Measurements from ENCODE around the gene COA5.

Gene COA5, protein sequence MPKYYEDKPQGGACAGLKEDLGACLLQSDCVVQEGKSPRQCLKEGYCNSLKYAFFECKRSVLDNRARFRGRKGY

DNA sequence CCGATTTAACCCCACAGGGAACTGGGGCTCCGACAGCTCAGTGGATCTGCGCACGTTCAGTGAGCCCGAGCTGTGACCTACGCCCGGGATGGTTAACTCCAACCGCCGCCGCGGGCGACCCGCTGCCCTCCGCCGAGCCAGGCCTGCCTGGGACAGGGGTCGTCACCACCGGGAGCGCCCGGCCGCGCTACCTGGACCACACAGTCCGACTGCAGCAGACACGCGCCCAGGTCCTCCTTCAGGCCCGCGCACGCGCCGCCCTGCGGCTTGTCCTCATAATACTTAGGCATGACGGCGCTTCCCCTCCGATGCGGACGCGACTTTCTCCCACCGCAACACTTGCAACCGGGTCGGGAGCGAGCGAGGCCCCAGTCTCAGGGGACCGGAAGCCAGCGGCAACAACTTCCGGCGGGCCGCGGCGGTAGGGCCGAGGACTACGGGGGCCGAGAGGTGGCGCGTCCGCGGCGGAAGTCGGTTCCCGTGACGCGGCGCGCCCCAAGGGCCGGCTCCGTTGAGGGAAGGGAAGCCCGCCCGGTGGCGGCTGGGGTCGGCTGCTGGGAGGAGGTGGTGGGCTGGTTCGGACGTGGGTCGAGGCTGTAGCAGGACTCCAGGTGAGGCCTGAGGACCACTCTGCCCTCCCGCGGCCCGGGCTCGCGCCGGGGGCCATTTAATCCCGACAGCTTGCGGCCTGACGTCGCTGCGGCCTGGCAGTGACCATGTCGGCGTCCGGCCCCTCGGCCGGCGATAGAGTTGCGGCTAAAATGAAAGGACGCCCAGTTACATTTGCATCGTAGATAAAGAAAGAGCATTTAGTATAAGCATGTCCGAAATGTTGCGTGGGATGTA is at the start of gene COA5, which contains the start of gene UNC50:
Gene COA5 (minus strand): TSS at position 397 of the 846 bp plus-strand sequence. CDS start 107 bp downstream, at position 290.
Gene UNC50 (plus strand): TSS at position 474 of the 846 bp plus-strand sequence. CDS start 1,171 bp downstream, outside the sequence.
- peak; percentile 88 for DNase-seq (ENCODE audit: low spot score)

DNA sequence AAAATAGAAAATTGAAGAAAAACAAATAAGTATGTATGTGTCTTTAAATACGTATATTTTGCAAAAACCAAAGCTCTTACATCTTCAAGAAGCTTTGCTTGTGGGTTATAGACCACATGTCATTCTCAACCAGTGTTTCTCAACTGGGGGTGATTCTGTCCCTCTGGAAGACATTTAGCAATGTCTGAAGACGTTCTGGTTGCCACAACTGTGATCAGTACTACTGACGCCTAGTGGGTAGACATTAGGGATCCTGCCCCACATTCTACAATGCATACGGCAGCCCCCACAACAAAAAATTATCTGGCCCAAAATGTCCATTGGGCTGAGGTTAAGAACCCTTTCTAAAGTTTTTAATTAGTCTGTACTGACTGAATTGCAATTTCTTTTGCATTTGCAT is 48.5 kb upstream of the COA5 start:
- DNase-seq (ENCODE audit: low spot score) = no peak

DNA sequence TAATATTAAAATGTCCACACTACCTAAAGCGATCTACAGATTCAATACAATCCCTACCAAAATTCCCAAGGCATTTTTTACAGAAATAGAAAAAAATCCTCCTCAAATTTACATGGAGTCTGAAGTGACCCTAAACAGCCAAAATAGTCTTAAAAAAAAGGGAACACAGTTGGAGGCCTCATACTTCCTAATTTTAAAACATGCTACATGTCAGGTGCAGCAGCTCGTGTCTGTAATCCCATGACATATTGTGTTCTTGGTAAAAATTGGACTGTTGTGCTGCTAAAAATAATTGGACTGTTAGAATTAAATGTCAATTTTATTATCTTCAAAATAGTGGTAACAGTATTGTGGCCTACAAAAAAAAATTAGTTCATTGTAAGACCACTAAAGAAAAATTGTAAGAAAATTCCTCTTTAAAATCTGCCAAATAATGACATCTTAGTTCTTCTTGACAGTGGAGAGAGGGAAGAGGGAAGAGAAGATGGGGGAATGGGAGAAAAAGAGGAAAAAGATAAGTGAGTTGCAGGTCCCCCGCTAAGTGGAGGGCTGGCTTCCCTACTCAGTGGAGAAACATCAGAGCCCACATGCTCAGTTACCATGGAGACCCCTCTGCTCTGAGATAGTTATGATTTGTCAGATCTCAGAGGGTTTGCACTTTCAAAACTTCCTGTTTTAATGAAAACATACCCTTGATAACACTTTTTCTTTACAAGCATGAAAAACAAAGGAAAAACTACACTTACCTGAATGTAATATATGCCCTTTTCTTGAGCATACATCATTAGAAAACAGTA is 46.6 kb upstream of the COA5 start:
- no peak for DNase-seq (ENCODE audit: low spot score)

DNA sequence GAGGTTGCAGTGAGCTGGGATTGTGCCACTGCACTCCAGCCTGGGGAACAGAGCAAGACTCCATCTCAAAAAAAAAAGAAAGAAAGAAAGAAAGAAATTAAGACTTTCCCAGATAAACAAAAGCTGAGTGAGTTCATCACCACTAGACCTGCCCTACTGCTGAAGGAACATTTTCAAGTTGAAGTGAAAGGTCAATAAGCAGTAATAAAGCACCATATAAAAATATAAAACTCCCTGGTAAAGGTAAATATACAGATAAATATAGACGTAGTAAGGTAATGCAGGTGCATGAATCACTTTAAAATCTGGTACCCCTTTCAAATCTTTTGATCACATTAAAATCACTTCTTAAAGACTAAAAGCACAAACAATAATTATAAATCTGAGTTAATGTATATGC is 42.7 kb upstream of the COA5 start:
- DNase-seq (ENCODE audit: low spot score) = no peak

DNA sequence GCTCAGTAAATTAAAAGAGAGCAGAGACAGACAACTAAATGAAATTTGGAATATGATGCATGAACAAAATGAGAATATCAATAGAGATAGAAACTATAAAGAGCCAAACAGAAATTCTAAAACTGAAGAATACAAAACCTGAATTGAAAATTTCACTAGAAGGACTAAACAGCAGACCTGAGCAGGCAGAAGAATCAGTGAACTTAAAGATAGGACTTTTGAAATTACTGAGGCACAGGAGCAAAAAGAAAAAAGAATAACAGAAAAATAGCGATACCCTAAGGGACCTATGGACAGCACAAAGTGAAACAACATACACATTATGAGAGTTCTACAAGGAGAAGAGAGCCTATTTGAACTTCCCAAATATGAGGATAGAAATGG is 41.7 kb upstream of the COA5 start:
- DNase-seq (ENCODE audit: low spot score) = no peak

DNA sequence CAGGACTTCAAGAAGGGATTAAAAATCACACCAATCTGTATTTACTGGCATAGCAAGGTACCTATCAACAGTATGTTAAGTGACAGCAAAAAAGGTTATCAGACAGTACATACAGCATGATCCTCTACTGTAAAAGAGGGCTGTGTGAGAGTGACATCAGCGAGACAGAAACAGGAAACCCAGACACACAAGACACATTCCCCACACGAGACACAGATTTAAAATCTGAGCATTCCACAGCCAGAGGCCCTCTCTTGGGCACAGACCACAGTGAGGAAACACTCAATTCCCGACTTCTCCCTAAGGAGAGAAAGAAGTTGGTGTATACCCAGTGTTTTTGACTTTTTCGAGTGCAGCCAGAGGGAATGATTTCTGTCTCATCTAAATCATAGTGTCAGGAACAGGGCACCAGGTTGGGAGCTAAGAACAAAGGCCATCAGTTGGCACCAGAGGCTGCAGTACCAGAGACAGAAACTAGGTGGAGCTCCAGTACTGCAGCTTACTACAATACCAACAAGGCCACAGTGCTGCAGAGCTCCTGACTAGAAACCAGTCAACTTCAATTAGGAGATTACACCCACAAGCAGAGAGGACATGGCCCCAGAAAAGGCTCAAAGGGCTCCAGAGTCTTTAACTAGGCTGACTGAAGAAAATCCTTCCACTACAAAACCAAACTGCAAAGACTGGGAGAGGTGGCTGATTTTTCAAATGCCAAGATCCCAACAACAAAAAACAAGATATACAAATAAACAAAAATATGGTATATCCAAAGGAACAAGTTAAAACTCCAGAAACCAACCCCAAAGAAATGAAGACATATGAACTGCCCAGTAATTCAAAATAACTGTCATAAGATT is 41.1 kb upstream of the COA5 start:
- DNase-seq (ENCODE audit: low spot score) = peak; percentile 31

DNA sequence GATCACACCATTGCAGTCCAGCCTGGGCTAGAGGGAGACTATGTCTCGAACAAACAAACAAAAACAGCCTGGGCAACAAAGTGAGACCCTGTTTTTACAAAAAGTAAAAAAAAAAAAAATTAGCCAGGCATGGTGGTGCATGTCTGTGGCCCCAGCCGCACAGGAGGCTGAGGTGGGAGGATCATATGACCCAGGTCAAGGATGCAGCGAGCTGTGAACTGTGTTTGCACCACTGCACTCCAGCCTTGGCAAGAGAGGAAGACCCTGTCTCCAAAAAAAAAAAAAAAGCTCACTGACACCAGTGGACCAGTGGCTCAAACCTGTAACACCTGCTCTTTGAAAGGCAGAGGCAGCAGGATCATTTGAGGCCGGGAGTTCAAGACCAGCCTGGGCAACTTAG is 40.1 kb upstream of the COA5 start:
- DNase-seq (ENCODE audit: low spot score) = no peak

DNA sequence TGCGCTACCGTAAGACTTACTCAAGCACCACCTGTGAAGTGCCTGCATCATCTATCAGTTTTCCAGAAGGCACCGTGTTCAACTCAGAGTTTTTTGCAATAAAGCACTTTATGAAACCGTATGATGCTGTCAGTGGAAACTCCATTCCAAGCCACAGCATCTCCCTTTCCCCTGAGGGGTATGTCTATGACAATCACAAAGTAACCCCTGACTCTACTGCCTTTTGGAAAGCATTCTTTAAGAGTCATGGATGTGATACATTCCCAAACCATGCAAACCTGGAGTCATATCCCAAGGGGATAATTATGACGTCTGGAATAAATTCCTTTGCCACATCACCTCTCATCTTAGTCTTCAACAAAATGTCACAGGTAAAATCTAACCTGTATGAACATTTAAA is 39.3 kb upstream of the COA5 start:
- DNase-seq (ENCODE audit: low spot score) = no peak

DNA sequence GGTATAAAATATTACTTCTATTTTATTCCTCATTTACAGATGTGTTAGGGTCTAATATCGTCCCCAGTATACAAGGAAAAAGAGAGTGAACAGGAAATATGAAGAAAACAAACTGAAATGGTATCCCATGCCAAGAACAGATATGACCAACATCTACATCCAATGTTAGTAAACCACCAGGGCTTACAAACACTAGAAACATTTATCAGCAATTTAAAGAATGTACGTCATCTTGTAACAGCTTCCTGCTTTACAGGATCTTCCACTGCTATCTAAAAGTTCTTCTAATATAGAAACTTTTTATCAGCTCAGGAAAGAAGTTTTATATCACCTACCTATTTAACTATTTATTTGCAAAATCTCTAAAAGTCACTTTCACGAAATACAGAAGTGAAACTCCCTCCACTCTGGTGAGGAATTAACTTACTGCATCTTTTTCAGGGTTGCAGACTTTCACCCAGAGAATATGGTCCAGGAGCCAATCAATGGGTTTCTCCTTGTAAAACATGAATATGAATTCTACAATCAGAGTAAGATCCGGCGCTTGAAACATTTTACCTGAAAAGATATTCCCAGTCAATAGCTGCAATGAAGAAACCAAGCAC is 35.3 kb upstream of the COA5 start:
- DNase-seq (ENCODE audit: low spot score) = no peak

DNA sequence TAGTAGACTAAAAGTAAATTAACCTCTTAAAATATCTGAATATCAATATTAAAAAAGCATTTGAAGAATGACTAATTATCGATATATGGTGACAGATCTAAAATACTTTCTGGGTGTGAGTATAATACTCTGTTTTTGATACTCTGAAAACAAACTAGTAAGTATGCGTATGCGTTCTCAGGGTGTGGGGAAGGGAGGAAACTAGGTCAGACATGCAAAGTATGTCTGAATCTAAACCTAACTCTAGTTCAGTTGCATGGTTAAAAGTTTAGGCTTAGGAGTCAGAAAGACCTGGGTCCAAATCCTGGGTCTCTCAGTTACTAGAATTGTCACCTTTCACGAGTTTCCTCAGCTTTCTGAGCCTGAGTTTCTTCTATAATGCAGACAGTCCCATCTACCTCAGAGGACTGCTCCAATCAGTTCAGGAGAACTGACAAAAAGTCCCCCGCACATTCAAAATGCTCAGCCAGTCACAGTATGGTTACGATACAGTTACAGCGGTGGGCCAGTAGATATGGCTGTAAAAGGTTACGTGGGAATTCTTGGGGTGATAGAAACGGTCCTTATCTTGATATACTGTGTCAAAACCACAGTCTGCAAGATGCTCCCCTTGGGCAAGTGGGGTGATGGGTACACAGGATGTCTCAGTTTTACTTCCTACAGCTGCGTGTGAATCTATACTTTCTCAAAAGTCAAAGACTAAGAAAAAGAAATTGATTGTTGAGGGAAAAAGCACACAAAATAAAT is 29.3 kb upstream of the COA5 start:
- DNase-seq (ENCODE audit: low spot score) = no peak

DNA sequence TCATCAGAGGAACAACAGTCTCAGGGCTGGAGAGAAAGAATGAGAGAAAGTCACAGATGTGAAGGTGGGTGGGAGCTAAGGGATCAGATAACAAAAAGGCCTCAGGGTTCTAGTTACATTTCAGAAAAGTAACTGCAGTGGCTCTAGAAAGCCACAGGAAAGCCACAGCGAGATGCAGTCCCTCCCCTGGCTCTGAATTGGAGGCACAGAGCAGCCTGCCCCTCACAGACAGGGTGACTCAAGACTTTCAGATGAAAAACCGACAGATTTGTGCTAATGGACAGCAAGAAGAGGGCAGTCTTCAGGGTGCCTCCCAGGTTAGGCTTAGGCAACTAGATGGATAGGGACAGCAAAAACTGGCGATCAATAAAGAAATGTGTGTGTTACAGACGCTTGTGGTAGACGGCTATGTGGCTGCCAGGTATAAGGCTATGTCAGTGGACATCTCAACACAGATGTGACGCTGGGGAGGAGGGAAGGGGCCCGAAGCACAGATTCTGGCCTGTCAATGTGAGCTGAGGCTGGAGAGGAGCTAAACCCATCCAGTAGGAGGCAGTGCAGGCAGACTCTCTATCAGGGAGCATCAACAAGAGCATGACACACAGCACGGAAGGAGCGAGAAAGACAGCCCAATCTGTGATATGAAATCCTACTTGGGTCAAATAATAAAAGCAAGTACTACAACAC is 26.2 kb upstream of the COA5 start:
- DNase-seq (ENCODE audit: low spot score) = no peak

DNA sequence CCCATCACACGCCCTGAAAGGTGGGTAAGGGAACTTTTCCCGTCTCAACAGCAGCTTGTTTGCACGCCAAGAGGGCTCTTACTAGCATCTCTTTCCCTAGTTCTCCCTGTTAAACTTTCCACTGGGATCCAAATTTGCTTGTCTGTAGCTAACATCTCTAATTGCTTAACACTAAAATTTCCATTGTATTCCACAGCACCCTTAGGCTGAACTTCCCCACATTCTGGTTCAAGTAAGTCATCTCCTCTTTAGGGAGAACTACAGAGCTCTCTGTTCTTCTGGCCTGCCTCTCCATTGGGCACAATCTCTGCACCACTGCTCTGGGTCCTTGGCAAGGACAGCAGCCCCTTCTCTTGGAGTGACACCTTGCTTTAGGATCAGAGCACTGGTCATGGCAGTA is 24.0 kb upstream of the COA5 start:
- DNase-seq (ENCODE audit: low spot score) = no peak

DNA sequence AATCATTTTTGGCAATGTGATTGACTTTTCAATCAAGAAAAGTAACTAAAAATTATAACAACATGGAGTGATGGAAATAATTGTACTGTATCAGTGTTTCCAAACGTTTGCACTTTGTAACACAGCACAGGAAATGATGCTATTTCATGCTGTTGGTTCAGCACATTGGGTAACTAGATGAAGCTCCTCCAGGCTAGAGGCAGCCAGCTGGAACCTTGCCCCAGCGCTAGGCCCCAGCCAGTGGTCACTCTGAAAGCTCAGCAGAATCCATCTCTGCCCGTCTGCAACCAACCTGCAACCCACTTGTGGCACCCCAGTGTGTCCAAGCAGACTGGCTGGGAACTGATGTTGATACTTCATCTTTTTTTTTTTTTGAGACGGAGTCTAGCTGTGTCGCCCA is 15.3 kb upstream of the COA5 start:
- DNase-seq (ENCODE audit: low spot score) = no peak

DNA sequence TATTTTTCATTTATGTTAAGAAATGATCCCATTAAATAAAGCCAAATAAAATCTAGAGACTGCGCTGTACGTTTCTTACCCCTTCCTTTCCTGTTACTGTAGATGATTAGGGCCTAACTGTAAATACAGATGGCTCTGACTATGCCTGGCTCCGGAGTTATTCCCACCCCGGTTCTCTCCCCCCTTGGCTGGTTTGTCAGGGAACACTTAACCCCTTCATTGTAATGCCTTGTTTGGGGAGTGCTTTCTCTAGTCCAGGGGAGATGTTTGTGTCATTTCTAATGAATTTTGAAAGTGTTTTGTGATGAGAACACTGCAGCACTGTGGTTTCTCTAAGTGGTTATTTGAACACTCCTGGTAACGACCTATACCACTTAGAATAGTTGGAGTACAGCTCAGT is 8.8 kb upstream of the COA5 start:
- DNase-seq (ENCODE audit: low spot score) = no peak

DNA sequence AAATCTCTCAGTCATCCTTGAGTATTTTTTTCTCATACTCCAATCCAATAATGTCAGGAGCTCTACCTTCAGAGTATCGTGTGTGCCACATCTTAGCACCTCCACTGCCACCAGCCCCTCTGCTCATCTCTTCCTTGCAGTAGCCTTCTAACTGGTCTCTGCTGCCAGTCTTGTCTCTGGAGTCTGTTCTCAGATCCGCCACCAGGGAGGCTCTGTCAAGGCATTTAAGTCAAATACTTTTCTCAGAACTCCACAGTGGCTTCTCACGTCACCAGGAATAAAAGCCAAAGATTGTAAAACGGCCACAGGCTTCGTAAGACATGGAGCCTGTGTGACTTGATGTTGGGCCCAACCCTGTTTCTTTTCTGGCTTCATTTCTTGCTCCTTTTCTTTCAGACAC is 7.2 kb upstream of the COA5 start:
- DNase-seq (ENCODE audit: low spot score) = no peak

DNA sequence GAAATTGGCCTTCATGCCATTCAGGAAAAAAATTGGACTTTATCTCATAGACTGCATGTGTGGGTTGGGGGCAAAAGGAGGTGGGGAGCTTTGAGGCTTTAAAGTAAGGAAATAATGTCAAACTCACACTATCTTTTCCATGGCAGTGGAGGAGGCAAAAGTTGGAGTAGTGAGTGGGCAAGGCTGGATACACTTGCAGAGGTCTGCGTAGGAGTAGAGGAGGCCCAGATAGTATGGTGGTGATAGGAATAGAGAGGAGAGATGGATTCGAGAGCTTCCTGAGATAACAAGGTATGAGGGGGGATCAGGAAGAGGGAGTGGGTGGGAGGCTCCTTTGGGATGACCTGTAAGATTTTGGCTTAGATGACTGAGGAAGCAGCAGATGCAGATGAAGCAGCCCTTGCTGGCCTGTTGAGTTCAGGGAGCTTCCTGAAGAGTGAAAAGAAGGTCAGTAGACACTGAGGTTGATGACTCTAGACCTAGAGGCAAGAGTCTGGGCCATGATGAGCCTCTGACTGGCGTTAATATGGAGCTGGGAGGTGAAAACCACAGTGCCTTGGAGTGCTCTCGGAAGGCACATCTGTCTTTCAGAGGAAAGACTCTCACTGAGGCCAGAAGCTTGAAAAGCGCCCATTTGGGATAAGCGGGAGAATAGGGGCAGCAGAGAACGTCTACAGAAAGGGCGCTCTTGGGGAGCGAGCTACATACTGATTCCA is 5.9 kb upstream of the COA5 start:
- no peak for DNase-seq (ENCODE audit: low spot score)

DNA sequence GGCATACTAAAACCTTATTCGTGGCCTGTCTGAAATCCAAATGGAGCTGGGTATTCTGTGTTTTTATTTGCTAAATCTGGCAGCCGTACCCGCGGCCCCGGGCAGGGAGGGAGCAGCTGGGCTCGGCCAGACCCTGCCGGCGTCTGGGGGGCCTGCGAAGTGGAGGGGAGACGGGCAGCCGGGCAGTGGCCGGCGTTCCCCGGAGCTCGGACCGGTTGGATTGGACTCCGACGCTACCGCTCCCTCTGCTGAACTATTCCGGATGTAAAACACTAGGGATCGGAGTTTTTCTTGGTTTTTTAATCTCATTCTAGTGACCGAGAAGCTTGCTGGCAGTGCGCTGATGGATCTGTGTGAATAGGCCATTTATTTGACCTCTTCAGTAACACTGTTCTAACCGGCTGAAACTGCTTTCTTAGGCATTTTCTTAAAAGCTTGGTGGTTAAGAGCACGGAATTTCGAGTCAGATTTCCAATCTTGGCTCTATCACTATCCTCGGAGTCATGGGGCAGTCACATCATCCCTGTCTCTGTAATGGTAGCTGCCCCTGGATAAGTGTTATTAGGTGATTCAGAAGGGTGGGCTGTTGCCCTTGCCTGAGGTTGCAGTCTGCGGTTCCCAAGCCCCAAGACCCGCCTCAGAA is 771 bp upstream of the COA5 start:
- peak; percentile 28 for DNase-seq (ENCODE audit: low spot score)

DNA sequence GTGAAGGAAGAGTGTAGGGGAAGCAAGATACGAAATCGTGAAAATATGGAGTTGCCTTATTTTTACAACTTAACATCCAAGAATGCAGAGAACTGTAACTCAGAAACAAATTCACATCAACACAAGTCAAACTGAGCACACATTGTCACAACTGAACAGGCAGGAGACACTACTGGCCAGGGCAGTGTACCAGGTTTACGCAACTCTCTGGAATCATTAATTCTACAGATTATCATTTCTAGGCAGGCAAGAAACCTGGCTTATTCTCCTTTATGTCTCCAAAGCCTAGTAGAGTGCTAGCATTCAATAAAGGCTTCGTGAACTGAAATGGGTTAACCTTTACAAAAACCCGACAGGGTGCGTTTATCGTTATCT is 584 bp downstream of the COA5 start:
- peak; percentile 2 for DNase-seq (ENCODE audit: low spot score)

DNA sequence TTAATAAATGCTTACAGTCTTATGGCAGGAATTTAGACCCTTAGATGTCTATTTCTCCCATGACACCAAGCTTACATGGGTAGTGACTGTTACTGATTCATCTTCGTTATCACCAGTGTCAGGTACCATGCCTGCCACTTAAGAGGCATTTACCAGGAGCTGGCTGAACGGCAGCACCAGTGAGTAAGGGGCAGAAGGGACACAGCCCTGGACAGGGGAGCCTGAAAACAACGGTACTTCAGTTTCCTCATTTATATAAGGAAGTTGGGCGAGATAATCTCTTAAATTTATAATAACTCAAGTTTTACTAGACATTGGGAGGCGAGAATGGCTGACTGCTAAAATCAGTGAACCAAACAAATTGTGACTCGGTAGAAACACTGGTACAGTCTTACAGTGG is 1.2 kb downstream of the COA5 start:
- no peak for DNase-seq (ENCODE audit: low spot score)
